HEK293 (cell line): ENCODE data around the gene TCN1.

Source experiments
- ZBTB49 ChIP-seq: fragments of 450-650 bp; formaldehyde crosslinking; IDR thresholded peaks from 2 replicates; pipeline ENCODE4 v1.5.1; 2016; ENCODE audit warnings: missing biosample characterization, missing genetic modification characterization, low read depth
- ZNF341 ChIP-seq: fragments of 450-650 bp; formaldehyde crosslinking; IDR thresholded peaks from 2 replicates; pipeline ENCODE4; 2016; ENCODE audit warnings: low read depth, missing biosample characterization, missing genetic modification characterization

- TF ChIP-seq ZNF341 (tag by site-specific recombination) (no peak), ZBTB49 (tag by site-specific recombination) (no peak)
Measured at GRCh38 chr11:59867946-59868345, 1.7 kb upstream of the TCN1 start.
